NCI-H226 (cell line): ENCODE data around the gene KNSTRN.

Experiments
- DNase-seq: peaks from one replicate; pipeline ENCODE4 v3.0.0-alpha.2; 2015

The KNSTRN gene

GRCh38 chr15:40346579-40347558 is 35.7 kb upstream of the KNSTRN start:
- DNase-seq: no peak

GRCh38 chr15:40347559-40348473 is 34.7 kb upstream of the KNSTRN start:
- DNase-seq: no peak

- no peak for DNase-seq
Observed at GRCh38 chr15:40348474-40348870, 34.0 kb upstream of the KNSTRN start.

- no peak for DNase-seq
Observed at GRCh38 chr15:40349163-40349562, 33.4 kb upstream of the KNSTRN start.

GRCh38 chr15:40352281-40352901 is 30.1 kb upstream of the KNSTRN start:
- DNase-seq: no peak

- no peak for DNase-seq
Observed at GRCh38 chr15:40353697-40354096, 28.8 kb upstream of the KNSTRN start.

- no peak for DNase-seq
Observed at GRCh38 chr15:40354408-40355171, 27.9 kb upstream of the KNSTRN start.

- DNase-seq: no peak
Observed at GRCh38 chr15:40355976-40356585, 26.4 kb upstream of the KNSTRN start.

- DNase-seq: no peak
Observed at GRCh38 chr15:40357246-40357645, 25.3 kb upstream of the KNSTRN start.

GRCh38 chr15:40357723-40358470 is 24.6 kb upstream of the KNSTRN start, which contains the start of gene DISP2:
Gene DISP2, plus strand, starts transcription at chr15:40358219. Its CDS starts 103 bp downstream, at chr15:40358322.
- DNase-seq: no peak

GRCh38 chr15:40358471-40359353 is 23.8 kb upstream of the KNSTRN start:
- no peak for DNase-seq

- DNase-seq: no peak
Observed at GRCh38 chr15:40360015-40360414, 22.5 kb upstream of the KNSTRN start.

- DNase-seq: no peak
Observed at GRCh38 chr15:40361640-40362039, 20.9 kb upstream of the KNSTRN start.

GRCh38 chr15:40363611-40364010 is 18.9 kb upstream of the KNSTRN start:
- no peak for DNase-seq

GRCh38 chr15:40364251-40364650 is 18.3 kb upstream of the KNSTRN start:
- DNase-seq: no peak

GRCh38 chr15:40365016-40365415 is 17.5 kb upstream of the KNSTRN start:
- no peak for DNase-seq

GRCh38 chr15:40365624-40366456 is 16.7 kb upstream of the KNSTRN start:
- DNase-seq: no peak

GRCh38 chr15:40366457-40367370 is 15.8 kb upstream of the KNSTRN start:
- no peak for DNase-seq
